DOHH2 (cell line): ENCODE measurements around the gene GASK1A.

ENCODE experiments used
- H3F3A ChIP-seq: fragments of 200-600 bp; sonication (generic), shearing (Covaris generic); 2 replicates; pipeline ENCODE4 v1.6.0; 2016; ENCODE audit warnings: antibody characterized with exemption, mild to moderate bottlenecking; ENCODE audit not compliant: control insufficient read depth, insufficient read depth
- H3K27ac ChIP-seq: fragments of 200-600 bp; sonication (generic); 2 replicates; pipeline ENCODE4 v1.5.1; 2014; ENCODE audit warnings: low read depth, mild to moderate bottlenecking, low read length, moderate library complexity
- H3K27me3 ChIP-seq: fragments of 200-600 bp; sonication (generic); 2 replicates; pipeline ENCODE4 v1.6.1; 2014; ENCODE audit warnings: mild to moderate bottlenecking, low read length, mixed read lengths; ENCODE audit not compliant: control insufficient read depth
- H3K36me3 ChIP-seq: fragments of 200-600 bp; sonication (generic); 2 replicates; pipeline ENCODE4 v1.6.1; 2014; ENCODE audit warnings: mild to moderate bottlenecking, low read length, moderate library complexity, mixed read lengths; ENCODE audit not compliant: control insufficient read depth
- H3K4me1 ChIP-seq: fragments of 200-600 bp; sonication (generic); 2 replicates; pipeline ENCODE4 v1.6.1; 2014; ENCODE audit warnings: mild to moderate bottlenecking, low read length, mixed read lengths; ENCODE audit not compliant: control insufficient read depth
- H3K4me2 ChIP-seq: fragments of 200-600 bp; sonication (generic); 2 replicates; pipeline ENCODE4 v1.6.0; 2014; ENCODE audit warnings: mild to moderate bottlenecking, low read length, moderate library complexity
- H3K4me3 ChIP-seq: fragments of 200-600 bp; sonication (generic); 2 replicates; pipeline ENCODE4 v1.5.1; 2014; ENCODE audit warnings: mild to moderate bottlenecking, low read length, mixed read lengths
- H3K79me2 ChIP-seq: fragments of 200-600 bp; sonication (generic); 2 replicates; pipeline ENCODE4 v1.6.1; 2014; ENCODE audit warnings: mild to moderate bottlenecking, low read length, mixed read lengths; ENCODE audit not compliant: control insufficient read depth
- H3K9me2 ChIP-seq: fragments of 200-600 bp; sonication (generic); replicated peaks from 2 replicates; pipeline ENCODE4 v1.6.1; 2014; ENCODE audit warnings: mild to moderate bottlenecking, low read length, mixed read lengths; ENCODE audit not compliant: control insufficient read depth
- H3K9me3 ChIP-seq: fragments of 200-600 bp; sonication (generic); 2 replicates; pipeline ENCODE4 v1.6.1; 2014; ENCODE audit warnings: antibody characterized with exemption, low read length, mixed read lengths; ENCODE audit not compliant: control insufficient read depth, insufficient read depth
- H4K20me1 ChIP-seq: fragments of 200-600 bp; sonication (generic); 2 replicates; pipeline ENCODE4 v1.6.0; 2014; ENCODE audit warnings: low read depth, mild to moderate bottlenecking, antibody characterized with exemption, low read length, moderate library complexity; ENCODE audit not compliant: control insufficient read depth, insufficient read depth
- EZH2phosphoT487 ChIP-seq: fragments of 200-600 bp; sonication (generic); IDR thresholded peaks from 2 replicates; pipeline ENCODE4 v1.6.1; 2017; ENCODE audit warnings: borderline replicate concordance, mild to moderate bottlenecking, antibody characterized with exemption, low read length, moderate library complexity, mixed read lengths
- TF ChIP-seq, protein P1 (sequence below): fragments of 200-600 bp; sonication (generic); IDR thresholded peaks from one replicate; pipeline ENCODE4 v1.5.1; 2014; ENCODE audit warnings: antibody characterized with exemption, mild to moderate bottlenecking, low read depth, low read length; ENCODE audit not compliant: poor library complexity, severe bottlenecking

GASK1A gene

DNA sequence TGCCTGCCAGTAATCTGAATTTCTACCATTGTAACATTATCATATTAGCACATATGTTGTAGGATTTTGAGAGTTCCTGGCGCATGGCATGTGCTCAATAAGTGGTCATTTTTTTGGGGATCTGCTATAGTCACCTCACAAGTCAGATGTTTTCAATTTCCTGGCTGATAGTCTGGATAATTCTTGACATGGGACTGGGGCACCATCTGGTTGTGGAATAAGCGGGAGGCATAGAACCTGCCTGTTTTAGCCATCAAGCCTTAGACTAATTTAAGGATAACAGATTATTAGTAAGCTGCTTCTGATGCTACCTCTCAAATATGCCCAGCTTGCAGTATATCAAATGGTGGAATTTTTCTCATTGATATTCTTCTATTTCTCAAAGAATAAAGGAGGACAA lies 39.1 kb downstream of the GASK1A start:
- Histone ChIP-seq H3K4me3 (no peak overlapping the region), H3K27me3 (no peaks in the 10 kb centered on the region), H3K9me2 (no peaks in the 10 kb centered on the region), H3K79me2 (no peaks in the 10 kb centered on the region), H3K4me2 (no peak overlapping the region), H4K20me1 (no peaks in the 10 kb centered on the region), H3K36me3 (no peaks in the 10 kb centered on the region), H3K27ac (no peak overlapping the region), H3K4me1 (peaks cover 7% of the 10 kb centered on the region), H3F3A (no peaks in the 10 kb centered on the region), H3K9me3 (peaks cover 45% of the 10 kb centered on the region)
- no peak for TF ChIP-seq EZH2phosphoT487
- TF ChIP-seq, protein P1, sequence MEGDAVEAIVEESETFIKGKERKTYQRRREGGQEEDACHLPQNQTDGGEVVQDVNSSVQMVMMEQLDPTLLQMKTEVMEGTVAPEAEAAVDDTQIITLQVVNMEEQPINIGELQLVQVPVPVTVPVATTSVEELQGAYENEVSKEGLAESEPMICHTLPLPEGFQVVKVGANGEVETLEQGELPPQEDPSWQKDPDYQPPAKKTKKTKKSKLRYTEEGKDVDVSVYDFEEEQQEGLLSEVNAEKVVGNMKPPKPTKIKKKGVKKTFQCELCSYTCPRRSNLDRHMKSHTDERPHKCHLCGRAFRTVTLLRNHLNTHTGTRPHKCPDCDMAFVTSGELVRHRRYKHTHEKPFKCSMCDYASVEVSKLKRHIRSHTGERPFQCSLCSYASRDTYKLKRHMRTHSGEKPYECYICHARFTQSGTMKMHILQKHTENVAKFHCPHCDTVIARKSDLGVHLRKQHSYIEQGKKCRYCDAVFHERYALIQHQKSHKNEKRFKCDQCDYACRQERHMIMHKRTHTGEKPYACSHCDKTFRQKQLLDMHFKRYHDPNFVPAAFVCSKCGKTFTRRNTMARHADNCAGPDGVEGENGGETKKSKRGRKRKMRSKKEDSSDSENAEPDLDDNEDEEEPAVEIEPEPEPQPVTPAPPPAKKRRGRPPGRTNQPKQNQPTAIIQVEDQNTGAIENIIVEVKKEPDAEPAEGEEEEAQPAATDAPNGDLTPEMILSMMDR, result no peak

DNA sequence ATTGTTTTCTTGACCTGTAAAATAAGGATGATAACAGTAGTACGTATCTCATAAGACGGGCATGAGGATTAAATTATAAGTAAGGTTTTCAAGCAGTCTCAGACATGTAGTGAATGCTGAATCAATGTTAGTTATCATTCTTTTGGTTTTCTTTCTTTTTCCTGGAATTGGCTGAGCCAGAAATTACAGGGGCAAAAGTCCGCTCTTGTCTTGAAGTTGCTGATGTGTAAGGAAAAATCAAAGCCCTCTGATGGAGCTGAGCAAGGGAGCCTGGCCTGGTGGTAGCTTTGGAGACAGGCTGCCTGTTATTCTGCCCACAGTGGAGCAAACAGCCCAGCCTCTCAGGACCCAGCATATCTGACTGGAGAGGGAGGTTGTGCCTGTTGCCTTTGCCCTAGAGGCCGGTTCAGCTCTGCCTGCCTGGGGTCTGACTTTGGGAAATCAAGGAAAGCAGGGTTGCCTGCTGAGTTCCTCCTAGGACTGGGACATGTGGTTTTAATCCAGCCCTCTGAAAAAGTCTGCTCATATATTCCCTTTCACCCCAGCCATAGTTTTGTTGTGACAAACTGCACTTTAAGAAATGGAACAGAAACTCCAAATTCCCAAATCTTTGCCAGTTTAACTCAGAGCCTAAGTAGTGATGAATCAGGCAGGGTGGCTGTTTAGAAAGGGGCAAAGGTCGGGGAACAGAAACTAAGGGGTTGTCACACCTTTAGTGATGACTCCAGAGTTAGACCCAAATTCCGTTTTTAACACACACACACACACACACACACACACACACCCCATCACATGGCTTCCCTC lies 40.1 kb downstream of the GASK1A start:
- TF ChIP-seq, protein P1, result no peak
- TF ChIP-seq EZH2phosphoT487, result no peak
- Histone ChIP-seq H3K27ac (no peak overlapping the region), H4K20me1 (no peaks in the 10 kb centered on the region), H3K36me3 (no peaks in the 10 kb centered on the region), H3K9me2 (no peaks in the 10 kb centered on the region), H3K4me1 (peaks cover 7% of the 10 kb centered on the region), H3K27me3 (no peaks in the 10 kb centered on the region), H3K4me3 (no peak overlapping the region), H3K4me2 (no peak overlapping the region), H3K9me3 (peaks cover 35% of the 10 kb centered on the region), H3F3A (no peaks in the 10 kb centered on the region), H3K79me2 (no peaks in the 10 kb centered on the region)

DNA sequence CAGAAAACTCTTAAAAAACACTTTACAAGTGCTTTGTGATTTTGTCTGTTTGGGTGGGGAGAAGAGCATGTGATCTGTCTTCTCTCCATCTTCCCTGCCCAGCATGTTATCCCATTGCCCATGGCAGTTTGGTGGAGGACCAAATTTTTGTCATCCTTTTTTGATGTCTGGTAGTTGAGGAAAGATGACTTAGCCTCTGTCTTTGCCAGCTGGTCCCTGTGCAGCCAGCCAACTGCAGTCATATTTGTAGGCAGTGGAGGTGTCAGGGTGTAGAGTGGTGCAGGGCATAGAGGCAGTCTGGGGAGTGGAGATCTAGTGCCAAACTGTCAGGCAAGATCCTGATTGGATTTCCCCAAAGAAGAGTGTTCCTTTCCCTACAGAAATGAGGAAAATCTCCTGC lies 40.7 kb downstream of the GASK1A start:
- Histone ChIP-seq H3K36me3 (no peaks in the 10 kb centered on the region), H3F3A (no peaks in the 10 kb centered on the region), H3K4me2 (no peak overlapping the region), H3K4me3 (no peak overlapping the region), H3K4me1 (peaks cover 7% of the 10 kb centered on the region), H3K27ac (no peak overlapping the region), H3K9me3 (peaks cover 29% of the 10 kb centered on the region), H3K9me2 (no peaks in the 10 kb centered on the region), H3K79me2 (no peaks in the 10 kb centered on the region), H4K20me1 (no peaks in the 10 kb centered on the region), H3K27me3 (no peaks in the 10 kb centered on the region)
- no peak for TF ChIP-seq EZH2phosphoT487
- TF ChIP-seq, protein P1, result no peak
